Measurements from ENCODE around the gene LRP5.

Gene LRP5

GRCh38 chr11:68349461-68350249, 37.3 kb downstream of the LRP5 start:
- DNase-seq: no peak

DNA sequence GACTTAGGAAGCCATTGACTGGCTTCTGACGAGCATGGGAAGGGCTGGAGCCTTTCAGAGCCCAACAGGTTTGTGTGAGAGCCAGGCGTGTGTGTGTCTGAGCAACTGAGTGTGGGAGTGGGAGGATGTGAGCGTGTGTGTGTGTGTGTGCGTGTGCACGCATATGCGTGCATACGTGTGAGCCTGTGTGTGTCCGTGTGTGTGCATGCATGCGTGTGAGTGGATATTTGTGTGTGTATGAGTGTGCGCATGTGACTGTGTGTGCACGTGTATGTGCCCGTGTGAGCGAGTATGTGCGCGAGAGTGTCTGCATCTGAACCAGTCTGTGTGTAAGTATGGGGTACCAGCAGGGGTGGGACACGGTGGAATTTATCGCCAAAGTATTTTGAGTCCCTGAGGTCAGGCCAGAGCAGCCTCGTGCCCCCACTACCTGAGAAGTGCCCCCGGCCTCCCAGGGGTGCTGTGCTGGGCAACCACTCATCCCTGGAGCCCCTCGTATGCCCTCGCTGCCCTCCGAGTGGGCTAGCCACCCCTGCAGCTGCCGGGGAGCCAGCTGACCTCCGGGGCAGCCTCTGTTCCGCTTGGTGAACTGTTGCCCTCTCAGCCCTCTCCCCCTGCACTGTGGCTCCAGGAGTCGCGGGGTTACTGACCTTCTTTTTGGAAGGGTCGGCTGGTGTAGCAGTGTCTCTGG, 38.5 kb downstream of the LRP5 start:
- DNase-seq: no peak

DNA sequence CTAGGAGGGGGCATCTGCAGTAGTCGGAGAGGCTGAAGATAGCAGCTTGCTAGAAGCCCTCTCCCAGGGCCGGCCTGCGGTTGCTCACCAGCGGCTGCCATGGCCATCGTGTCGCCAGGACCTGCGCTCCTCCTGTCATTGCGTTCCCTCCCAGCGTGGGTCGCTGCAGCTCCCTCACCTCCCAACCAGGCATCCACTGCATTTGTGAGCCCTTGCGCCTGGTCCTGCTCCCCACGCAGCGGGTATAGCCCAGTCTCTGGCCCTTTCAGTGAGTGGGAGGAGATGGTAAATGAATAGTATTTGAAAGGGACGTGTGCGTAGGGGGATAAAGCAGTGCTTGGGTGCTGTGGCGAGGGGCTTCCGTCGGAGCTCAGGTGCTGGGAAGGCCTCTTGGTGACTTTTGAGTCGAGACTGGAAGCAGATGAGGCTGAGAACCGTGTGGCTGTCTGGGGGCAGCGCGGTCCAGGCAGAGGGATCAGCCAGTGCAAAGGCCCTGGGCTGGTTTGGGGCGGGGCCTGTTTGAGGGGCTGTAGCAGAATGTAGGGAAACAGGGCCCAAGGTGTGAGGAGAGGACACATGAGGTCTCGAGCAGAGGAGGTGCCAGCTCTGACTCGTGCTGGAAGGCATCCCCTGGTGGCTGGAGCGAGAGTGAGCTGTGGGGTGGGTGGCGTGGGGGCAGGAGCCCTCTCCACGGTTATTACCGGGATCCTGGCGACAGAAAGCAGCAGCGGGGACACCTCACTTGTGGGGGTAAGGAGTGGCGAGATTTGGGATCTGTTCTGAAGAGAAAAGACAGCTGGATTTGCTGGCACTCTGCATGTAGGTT, 39.3 kb downstream of the LRP5 start:
- DNase-seq: no peak

GRCh38 chr11:68352591-68352990, 40.2 kb downstream of the LRP5 start:
- DNase-seq: no peak

- DNase-seq: no peak
Measured at GRCh38 chr11:68353118-68353517, 40.7 kb downstream of the LRP5 start.

DNA sequence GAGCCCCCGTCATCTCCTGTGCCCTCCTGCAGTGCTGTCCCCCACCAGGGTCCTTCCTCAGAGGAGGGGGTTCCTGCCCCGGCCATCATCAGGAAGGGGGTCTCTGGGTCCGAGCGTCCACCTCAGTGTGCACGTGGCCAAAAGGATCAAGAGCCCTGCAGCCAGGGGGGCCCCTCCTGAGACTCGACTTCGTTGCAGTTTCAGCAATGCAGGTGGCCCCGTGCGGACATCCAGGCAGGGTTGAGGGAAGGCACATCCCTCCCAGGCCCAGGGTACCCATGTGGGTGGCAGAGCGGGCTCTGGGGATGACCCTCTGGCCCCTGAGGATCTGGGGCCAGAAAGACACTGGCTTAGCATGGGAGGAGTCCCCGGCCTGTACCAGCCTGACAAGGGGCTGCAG, 41.3 kb downstream of the LRP5 start:
- DNase-seq: no peak

GRCh38 chr11:68354148-68354872, 41.9 kb downstream of the LRP5 start:
- no peak for DNase-seq

- DNase-seq: no peak
Measured at GRCh38 chr11:68355471-68355870, 43.1 kb downstream of the LRP5 start.

GRCh38 chr11:68357568-68357967, 45.2 kb downstream of the LRP5 start:
- no peak for DNase-seq

DNA sequence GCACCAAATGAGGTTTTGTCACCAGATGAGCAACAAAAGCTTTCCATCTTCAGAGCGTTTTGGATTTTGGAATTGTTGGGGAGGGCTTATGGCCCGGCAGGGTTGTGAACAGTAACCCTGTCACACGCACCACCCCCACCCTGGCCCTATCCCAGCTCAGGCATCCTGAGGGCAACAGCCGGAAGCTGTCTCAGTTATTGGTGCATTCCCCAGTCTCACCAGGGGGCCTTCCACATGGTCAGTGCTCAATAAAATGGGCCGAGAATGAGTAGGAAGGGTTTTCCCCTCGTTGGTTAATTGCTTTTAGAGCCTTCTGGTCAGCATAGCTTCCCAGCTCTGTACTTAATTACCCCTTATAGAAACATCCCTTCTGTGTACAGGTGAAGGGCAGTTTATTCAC, 46.0 kb downstream of the LRP5 start:
- DNase-seq: peak; percentile 18

DNA sequence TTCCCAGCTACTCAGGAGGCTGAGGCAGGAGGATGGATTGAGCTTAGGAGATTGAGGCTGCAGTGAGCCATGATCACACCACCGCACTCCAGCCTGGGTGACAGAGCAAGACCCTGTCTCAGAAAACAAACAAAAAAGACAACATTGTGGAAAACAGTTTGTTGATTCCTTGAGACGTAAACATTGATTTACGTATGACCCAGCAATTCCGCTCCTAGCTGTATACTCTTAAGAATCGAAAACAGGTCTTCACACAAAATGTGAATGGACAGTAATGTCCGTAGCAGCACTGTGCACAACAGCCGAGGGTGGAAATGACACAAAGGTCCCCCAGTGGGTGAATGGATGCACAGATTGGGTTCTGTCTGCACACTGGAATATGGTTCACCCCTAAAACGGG, 49.3 kb downstream of the LRP5 start:
- DNase-seq: no peak

- no peak for DNase-seq
Measured at GRCh38 chr11:68362801-68363379, 50.5 kb downstream of the LRP5 start.

- no peak for DNase-seq
Measured at GRCh38 chr11:68363776-68364175, 51.4 kb downstream of the LRP5 start.

DNA sequence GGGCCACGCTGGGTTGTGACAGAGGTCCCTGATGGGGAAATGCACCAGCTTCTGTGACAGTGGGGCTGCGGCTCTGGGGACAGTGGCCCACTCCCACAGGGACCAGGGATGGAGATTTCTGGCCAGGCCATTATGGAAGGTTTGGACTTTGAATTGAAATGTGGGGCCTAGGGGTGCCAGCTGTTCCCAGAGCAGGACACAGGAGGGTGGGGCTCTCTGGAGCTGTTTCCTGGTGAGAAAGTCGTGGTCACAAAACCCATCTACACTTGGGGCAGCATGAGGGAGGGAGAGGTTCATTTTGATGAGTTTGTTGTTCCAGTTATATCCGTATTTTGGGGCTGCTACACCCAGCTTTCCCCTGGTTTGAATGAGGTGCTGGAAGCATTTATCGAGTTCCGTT, 52.2 kb downstream of the LRP5 start:
- no peak for DNase-seq

DNA sequence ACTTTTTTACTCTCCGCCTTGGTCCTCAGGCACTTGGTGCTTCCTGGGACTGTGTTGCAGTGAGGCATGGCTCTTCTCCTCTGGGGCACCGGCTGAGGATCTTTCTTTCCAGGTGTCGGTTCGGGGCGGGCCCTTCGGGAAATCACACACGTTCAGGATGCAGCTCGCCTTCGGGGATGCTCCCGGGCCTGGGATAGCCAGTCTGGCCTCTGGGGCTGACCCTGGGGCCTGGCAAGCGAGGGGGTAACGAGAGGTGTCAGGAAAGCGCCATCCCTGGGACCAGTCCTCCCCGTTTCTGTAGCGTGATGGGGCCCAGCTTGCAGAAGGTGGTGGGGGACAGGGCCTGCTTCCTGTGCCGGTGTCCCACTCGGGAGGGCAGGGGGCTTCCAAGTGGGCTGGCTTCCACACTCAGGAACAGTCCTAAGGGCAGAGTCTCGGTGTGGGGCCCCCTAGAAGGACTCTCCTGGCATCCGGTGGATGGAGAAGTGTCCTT, 53.6 kb downstream of the LRP5 start:
- no peak for DNase-seq

DNA sequence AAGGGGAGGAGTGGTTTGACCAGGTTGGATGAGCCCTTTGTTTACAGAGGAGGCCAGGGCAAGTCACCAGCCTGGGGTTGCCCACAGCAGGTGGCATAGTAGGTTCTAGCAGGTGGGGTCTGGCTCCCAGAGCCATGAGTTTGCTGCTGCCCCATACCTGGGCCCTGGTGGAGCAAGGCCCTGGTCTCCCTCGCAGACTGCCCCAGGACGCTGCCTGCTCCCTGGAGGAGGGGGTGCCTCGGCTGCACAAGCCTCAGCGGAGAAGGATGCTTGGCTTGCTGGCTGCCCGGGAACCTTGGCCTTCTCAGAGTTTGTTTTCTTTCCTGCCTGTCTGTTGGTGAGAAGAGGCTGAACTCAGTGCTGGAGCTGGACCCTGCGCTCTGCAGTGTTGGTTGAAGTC, 54.9 kb downstream of the LRP5 start:
- DNase-seq: no peak

GRCh38 chr11:68369756-68370155, 57.4 kb downstream of the LRP5 start:
- DNase-seq: no peak

DNA sequence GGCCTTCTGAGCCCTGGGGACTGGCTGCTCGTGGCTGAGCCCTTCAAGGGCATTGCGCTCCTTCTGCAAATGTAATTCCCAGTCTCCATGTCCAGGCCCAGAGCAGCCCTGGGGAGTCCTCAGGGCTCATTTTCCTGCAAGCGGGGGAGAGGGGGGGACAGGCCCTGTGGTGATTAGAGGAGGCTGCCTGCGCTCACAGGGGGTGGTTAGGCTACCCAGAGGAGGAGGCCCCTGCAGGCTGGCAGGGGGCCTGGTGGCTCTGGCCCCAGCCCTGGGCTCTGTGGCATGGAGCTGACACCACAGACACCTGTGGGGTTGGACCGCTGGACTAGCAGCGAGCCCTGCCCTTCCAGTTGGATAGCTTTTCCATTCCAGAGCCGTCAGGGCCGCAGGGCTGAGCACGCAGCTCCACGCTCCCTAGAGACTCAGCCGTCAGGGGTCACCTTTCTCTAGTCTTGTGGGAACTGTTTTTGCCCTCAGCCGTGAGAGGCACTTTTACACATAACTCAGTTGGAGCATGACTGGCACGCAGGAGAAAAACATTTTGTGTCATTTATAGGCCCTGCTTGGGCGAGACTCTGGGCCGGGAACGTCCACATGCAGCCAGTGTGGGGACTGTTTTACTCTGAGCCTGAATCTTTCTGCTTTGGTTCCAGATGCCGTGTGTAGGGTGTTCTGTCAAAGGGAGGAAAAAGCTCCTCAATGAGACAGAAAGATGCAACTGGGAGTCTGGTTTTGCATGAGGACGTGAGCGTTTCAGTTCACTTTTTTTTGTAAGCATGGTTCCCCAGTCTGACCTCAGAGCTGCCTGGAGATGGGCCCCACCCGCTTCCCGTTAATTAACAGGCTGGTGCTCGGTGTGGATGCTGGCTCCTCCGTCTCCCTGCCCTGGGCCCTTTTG, 58.1 kb downstream of the LRP5 start:
- DNase-seq: no peak

DNA sequence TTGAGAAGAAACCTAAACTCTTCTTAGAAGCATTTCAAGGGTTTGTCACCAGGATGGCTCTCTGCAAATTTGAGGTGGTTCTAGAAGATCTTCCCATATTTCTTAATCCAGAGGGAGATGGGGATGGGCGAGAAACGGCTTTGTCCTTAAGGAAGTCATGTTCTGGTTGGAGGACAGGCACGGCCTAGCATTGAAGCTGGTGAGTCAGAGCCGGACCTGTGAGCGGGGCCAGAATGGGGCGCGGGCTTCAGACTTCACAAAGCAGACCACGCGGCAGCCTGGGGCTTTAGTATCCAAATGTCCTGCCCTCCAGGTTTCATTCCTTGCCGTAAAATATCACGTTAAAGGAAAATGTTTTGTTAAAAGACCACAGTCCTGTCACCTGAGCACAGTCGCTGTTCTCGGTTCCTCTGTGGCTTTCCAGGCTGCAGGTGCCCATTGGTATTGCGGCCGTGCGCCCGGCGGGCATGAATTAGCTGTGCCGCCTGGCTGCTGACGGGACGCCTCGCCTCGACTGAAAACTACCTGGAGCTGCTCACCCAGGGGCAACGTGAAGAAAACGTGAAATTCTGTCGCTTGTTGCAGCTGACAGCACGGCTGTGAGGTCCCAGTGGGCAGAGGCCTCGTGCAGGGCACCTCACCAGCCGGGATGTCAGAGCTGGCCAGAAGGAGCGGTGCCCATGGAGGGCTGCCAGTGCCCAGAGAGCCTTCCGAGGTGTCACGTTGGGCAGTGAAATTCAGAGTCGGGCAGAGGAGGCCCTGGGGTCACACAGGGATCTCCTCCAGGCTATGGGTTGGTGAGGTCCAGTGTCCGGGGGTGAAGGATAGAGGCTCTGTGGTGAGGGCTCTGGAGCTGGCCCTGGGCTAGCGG, 59.0 kb downstream of the LRP5 start:
- DNase-seq: no peak

DNA sequence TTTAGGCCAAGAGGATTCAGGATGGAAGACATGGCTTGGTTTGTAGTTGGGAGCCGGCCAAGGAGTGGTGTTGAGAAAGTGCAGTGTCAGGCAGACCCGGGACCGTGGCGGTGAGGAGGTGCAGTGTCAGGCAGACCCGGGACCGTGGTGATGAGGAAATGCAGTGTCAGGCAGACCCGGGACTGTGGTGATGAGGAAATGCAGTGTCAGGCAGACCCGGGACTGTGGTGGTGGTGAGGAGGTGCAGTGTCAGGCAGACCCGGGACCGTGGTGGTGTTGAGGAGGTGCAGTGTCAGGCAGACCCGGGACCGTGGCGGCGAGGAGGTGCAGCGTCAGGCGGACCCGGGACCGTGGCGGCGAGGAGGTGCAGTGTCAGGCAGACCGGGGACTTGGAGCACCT, 59.7 kb downstream of the LRP5 start:
- DNase-seq: no peak

All from NCI-H69 (cell line).